Measurements from ENCODE around the gene GARIN5B. TPM values are rescaled to one million over a fixed set of nuclear protein-coding genes. Genes with fewer than 3 reads are reported as not detected.

Gene GARIN5B
- total and polyA plus RNA-seq, 2 of the 13 experiments (the other 11 are each of a cell fraction or from before 2014, with no cell fraction given) = not detected

DNA sequence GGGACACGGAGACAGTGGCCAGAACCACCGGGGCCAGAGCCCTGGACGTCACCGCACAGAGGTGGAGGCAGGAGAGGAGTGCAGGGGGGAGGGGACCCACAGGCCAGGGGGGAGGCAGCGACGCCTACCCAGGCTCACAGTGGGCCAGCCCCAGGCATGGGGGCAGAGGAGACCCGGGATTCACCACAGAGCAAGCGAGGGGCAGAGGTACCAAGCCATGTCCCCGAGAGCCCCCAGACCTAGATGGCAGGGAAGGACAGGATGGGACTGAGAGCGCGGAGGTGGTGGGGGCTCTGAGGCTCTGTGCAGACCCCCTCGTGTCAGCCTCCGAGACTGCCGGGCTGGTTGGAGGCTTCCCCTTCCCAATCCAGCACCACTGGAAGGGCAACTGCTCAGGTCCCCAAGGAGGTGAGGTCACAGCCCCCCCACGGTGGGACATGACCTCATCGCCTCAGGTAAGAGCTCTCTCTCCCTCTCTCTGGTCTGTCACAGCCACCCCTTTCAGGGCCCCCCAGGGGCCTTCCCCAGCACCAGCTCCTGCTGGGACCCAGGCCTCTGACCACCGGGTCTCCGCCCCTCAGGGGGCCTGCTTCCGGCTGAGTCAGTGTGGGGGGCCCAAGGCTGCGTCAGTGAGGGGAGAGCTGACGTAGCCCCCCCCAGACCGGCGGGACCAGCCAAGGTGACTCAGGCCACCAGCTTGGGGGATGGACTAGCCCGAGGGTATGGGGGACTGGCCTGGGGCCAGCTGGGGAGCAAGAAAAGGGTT is 9.4 kb upstream of the GARIN5B start (continued):
- TF ChIP-seq SAFB2 (CRISPR knock-in tag; IDR thresholded peaks at IDR 0.05; ENCODE audit: borderline replicate concordance, low read depth) (no peak), ZNF136 (CRISPR knock-in tag; IDR thresholded peaks at IDR 0.05; ENCODE audit: low read depth) (no peak), ZNF766 (CRISPR knock-in tag; IDR thresholded peaks at IDR 0.05; ENCODE audit: borderline replicate concordance) (no peak), MED8 (CRISPR knock-in tag; IDR thresholded peaks at IDR 0.05; ENCODE audit: insufficient replicate concordance) (no peak), THYN1 (CRISPR knock-in tag; IDR thresholded peaks at IDR 0.05; ENCODE audit: borderline replicate concordance, low read depth) (no peak), ZNF256 (CRISPR knock-in tag; conservative IDR thresholded peaks at IDR 0.05) (no peak), NR2F1 (CRISPR knock-in tag; IDR thresholded peaks at IDR 0.05) (0 out of 4 replicates have a peak, but pooled peaks of 1 of the 2 experiments have one; percentile 24), ATF7 (IDR thresholded peaks at IDR 0.05) (peak; percentile 43; the same call in 1 of the 2 replicates), ATF7 (CRISPR knock-in tag; IDR thresholded peaks at IDR 0.05) (no peak), MBD4 (IDR thresholded peaks at IDR 0.05; ENCODE audit: borderline replicate concordance, low read length) (no peak), HOXD1 (CRISPR knock-in tag; IDR thresholded peaks at IDR 0.05) (no peak), ATAD3A (CRISPR knock-in tag; IDR thresholded peaks at IDR 0.05) (no peak), FOXP1 (IDR thresholded peaks at IDR 0.05) (no peak), FOXP1 (CRISPR knock-in tag; IDR thresholded peaks at IDR 0.05) (no peak), TBX2 (CRISPR knock-in tag; IDR thresholded peaks at IDR 0.05; ENCODE audit: borderline replicate concordance) (no peak), ZNF138 (CRISPR knock-in tag; IDR thresholded peaks at IDR 0.05; ENCODE audit: low read depth) (no peak), YY1 (IDR thresholded peaks at IDR 0.05; ENCODE audit: insufficient read depth, insufficient replicate concordance, low read depth, low read length) (no peak), SYNCRIP (IDR thresholded peaks at IDR 0.05; ENCODE audit: insufficient read depth, low read depth, low read length) (no peak)
- TF ChIP-seq, protein P1, sequence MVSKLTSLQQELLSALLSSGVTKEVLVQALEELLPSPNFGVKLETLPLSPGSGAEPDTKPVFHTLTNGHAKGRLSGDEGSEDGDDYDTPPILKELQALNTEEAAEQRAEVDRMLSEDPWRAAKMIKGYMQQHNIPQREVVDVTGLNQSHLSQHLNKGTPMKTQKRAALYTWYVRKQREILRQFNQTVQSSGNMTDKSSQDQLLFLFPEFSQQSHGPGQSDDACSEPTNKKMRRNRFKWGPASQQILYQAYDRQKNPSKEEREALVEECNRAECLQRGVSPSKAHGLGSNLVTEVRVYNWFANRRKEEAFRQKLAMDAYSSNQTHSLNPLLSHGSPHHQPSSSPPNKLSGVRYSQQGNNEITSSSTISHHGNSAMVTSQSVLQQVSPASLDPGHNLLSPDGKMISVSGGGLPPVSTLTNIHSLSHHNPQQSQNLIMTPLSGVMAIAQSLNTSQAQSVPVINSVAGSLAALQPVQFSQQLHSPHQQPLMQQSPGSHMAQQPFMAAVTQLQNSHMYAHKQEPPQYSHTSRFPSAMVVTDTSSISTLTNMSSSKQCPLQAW (CRISPR knock-in tag; IDR thresholded peaks at IDR 0.05) = peak; percentile 47; the same call in 1 of the 2 replicates
- TF ChIP-seq, protein P2, sequence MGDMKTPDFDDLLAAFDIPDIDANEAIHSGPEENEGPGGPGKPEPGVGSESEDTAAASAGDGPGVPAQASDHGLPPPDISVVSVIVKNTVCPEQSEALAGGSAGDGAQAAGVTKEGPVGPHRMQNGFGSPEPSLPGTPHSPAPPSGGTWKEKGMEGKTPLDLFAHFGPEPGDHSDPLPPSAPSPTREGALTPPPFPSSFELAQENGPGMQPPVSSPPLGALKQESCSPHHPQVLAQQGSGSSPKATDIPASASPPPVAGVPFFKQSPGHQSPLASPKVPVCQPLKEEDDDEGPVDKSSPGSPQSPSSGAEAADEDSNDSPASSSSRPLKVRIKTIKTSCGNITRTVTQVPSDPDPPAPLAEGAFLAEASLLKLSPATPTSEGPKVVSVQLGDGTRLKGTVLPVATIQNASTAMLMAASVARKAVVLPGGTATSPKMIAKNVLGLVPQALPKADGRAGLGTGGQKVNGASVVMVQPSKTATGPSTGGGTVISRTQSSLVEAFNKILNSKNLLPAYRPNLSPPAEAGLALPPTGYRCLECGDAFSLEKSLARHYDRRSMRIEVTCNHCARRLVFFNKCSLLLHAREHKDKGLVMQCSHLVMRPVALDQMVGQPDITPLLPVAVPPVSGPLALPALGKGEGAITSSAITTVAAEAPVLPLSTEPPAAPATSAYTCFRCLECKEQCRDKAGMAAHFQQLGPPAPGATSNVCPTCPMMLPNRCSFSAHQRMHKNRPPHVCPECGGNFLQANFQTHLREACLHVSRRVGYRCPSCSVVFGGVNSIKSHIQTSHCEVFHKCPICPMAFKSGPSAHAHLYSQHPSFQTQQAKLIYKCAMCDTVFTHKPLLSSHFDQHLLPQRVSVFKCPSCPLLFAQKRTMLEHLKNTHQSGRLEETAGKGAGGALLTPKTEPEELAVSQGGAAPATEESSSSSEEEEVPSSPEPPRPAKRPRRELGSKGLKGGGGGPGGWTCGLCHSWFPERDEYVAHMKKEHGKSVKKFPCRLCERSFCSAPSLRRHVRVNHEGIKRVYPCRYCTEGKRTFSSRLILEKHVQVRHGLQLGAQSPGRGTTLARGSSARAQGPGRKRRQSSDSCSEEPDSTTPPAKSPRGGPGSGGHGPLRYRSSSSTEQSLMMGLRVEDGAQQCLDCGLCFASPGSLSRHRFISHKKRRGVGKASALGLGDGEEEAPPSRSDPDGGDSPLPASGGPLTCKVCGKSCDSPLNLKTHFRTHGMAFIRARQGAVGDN (CRISPR knock-in tag; IDR thresholded peaks at IDR 0.05) = no peak; the same call in 1 of the 2 replicates
- TF ChIP-seq, protein P3, sequence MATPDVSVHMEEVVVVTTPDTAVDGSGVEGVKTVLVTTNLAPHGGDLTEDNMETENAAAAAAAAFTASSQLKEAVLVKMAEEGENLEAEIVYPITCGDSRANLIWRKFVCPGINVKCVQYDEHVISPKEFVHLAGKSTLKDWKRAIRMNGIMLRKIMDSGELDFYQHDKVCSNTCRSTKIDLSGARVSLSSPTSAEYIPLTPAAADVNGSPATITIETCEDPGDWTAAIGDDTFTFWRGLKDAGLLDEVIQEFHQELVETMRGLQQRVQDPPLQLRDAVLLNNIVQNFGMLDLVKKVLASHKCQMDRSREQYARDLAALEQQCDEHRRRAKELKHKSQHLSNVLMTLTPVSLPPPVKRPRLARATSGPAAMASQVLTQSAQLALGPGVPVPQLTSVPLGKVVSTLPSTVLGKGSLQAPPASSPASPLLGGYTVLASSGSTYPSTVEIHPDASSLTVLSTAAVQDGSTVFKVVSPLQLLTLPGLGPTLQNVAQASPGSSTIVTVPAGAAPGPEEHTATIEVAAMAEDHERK (CRISPR knock-in tag; IDR thresholded peaks at IDR 0.05; ENCODE audit: low read depth) = no peak
- TF ChIP-seq, protein P4, sequence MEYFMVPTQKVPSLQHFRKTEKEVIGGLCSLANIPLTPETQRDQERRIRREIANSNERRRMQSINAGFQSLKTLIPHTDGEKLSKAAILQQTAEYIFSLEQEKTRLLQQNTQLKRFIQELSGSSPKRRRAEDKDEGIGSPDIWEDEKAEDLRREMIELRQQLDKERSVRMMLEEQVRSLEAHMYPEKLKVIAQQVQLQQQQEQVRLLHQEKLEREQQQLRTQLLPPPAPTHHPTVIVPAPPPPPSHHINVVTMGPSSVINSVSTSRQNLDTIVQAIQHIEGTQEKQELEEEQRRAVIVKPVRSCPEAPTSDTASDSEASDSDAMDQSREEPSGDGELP (IDR thresholded peaks at IDR 0.05; ENCODE audit: borderline replicate concordance, low read depth) = no peak
